HG03558 (cell line): Measurements from ENCODE around the gene MED13.
"Not testable (repeated sequence)": the region's sequence is repeated elsewhere in the genome, so short reads cannot be mapped to it uniquely, and the experiment has no call there.

Experiments used
- ATAC-seq: cut with Tn5 transposase; IDR thresholded peaks from one replicate; pipeline ENCODE4 v1.9.1; 2021; ENCODE audit warnings: moderate number of reproducible peaks; ENCODE audit not compliant: unreplicated experiment; ENCODE audit errors: extremely low read depth

MED13 gene

DNA sequence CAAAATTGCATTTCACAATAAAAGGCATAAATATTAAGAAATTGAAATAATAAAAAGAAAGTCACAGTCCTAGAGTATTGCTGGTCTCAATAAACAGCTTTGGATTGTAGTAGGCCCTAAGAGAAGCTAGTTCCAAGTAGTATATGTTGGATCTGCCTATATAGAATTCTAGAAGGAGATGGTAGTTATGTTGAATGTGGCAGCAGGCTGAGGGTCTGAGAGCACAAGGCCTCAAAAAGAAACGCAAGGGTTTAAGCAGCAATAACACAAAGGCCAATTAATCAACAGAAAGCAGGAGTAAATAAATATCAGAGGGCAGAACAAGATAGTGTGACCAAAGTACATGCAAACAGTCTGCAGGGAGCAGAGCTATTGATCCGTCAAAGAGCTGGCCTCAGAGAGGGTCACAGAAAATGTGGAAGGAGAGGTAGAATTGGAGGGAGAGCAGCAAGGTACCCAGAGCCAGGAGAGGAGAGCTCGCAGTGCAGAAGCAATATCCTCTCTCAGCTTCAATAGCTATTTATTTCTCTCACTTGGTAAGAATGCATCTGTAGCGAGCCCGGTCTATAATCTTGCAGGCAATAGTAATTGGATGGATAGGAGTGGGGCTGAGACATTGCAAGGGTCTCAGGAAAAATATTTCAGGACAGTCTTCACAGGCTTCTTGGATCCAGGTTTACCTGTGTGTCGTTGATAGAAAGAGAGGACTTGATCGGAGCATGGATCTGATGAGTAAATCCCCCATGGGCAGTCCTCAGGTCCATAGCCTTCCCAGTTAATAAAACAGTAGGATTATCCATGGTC, 25.1 kb upstream of the MED13 start:
- no peak for ATAC-seq

DNA sequence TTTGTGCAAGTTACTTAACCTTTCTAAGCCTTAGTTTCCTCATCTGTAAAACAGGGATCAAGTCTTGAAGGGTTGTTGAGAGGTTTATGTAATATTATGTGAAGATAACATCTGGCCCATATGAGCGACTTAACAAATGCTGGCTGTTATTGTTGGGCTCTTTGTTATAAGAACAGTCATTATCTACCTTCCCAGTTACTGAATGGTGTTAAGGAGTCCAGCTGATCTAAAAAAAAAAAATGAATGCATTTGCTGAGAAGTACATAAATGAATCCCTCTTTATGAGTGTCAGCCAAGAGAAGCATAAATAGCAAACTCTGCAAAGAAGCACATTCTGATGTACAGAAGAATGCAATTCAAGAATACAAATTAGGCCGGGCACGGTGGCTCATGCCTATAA, 24.3 kb upstream of the MED13 start:
- ATAC-seq, result no peak

DNA sequence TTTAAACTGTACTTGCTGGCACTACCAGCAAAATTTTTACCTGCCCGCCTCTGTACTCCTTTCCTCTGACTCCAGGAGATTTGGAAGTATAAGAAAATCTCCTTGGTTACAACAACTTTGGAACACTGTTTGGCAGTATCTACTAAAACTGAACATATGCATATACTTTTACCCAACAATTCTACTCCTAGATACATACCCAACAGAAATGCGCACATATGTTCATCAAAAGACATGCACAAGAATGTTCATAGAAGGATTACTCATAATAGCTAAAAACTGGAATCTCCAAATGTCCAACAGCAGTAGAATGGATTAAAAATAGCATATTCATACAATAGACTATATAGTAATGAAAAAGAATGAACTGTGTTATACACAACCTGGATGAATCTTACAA, 21.7 kb upstream of the MED13 start:
- ATAC-seq, result no peak

DNA sequence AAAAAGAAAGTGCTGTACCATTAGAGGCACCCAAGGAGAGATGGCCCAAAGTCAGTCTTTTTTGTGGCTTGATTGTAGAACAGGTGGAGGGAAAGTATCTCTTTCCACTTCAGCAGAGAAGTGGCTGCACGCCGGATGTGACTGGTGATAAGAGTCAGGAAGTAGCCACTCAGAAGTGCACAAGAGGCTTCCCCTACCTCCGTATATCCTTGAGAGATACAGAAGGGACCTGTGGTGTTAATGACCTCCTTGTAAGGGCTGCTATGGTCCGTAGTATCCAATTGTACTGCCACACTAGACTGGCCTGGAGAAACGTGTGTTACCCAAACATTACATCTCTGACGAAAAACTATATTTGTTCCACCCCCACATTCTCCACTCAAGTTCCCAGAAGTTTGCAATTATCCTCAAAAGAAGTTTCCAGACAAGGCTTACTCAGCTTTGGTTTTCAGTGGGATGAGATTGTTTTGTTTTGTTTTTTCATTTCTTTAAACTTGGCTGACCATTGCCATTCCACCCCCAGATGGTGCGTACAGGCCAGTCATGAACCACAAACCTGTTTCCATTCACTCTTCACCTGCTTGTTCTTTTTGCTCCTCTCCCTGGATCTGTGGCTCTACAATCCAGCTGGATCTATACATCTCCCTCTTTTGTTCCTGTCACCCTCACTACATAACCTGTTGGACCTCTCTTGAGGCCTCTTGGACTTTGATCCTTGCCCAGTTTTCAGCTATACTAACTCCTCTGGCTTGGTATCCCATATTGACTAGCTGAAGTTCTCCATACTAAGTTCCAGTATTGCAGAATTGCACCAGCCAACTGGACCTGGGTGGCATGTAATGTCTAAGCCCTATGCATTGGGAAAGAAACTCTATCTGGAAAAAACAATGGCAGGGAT, 20.7 kb upstream of the MED13 start:
- ATAC-seq, result no peak

DNA sequence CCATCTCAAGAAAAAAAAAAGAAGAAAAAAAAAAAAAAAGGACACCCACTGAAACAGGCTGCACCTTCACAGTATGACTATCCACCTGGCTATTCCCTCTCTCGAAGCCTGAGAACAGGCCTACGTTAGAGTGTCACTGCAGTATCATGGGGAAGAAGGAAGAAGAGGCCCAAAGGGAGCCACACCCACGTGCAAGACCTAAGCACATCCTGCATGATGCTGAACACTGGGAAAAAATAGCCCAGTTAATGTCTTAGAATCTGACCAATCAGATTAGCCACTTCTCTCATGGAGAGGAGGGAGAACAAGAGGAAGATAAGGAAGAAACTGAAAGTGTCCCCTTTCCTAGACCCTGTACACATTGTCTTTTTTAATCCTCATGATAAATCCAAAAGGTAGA, 19.5 kb upstream of the MED13 start:
- no peak for ATAC-seq

DNA sequence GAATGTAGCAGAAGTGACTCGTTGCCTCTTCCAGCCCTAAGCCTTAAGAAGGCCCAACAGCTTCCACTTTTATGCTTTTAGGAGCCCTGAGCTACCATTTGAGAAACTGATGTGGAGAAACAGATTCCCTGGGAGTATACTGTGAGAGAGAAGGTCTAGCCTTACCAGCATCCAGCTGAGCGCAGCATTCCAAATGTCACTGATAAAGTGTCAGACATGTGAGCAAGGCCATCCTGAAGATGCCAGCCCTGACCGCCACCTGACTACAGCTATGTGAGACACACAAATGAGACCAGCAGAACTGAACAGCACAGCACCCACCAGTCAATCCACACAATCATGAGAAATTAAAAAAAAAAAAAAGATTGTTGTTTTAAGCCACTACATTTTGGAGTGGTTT, 18.6 kb upstream of the MED13 start:
- ATAC-seq, result no peak

DNA sequence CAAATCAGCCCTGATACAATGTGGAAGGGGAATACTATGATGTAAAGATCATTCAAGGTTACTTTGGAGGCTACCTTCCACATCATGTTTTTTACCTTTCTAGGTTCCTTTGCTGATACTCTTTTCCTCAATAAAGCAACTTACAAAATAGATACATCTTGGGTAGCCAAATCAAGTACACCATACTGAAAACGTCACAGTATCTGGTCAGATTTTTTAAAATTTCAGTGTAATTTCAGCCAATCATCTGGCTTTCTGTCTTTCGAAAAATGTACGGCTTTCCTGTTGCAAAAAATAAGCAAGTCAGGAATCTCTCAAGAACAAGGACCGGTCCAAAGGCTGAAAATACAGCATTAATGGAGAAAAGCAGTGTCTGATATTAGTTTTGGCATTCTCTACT, 15.6 kb upstream of the MED13 start:
- no peak for ATAC-seq

DNA sequence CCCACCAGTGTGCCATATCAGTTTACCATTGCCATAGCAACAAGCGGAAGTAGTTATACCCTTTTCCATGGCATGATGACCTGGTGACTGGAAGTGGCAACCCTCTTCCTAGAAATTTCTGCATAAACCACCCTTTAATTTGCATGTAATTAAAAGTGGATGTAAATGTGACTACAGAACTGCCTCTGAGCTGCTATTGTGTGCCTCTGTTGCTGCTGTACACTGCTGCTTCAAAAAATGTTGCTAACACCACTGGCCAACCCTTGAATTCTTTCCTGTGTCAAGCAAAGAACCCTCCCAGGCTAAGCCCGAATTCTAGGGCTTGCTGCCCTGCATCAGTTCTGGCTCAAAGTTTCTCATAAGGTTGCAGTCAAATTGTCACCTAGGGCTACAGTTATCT, 12.9 kb upstream of the MED13 start:
- no peak for ATAC-seq

DNA sequence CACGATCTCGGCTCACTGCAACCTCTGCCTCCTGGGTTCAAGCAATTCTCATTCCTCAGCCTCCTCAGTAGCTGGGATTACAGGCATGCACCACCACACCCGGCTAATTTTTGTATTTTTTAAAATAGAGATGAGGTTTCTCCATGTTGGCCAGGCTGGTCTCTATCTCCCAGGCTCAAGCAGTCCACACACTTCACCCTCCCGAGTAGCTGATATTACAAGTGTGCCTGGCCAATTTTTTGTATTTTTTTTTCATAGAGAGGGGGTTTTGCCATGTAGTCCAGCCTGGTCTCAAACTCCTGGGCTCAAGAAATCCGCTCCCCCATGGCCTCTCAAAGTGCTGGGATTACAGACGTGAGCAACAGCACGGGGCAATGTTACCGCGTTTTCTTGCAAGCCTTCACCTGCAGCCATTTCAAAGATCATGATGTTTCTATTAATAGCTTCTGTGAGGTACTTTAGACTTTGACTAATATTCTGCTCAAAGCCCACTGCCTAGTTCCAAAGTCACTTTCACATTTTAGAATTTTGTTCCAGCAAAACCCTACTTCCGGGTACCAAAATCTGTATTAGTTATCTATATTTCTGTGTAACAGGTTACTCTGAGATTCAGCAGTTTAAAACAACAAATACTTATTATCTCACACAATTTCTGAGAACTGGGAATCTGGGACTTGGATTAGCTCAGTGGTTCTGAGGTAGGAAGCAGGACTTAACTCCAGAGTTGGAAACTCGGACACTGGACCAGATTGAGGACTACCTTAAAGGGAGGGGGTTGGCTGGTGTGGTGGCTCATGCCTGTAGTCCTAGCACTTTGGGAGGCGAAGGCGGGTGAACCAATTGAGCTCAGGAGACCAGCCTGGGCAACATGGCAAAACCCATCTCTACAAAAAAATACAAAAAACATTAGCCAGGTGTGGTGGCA, 12.0 kb upstream of the MED13 start:
- ATAC-seq, result no peak

DNA sequence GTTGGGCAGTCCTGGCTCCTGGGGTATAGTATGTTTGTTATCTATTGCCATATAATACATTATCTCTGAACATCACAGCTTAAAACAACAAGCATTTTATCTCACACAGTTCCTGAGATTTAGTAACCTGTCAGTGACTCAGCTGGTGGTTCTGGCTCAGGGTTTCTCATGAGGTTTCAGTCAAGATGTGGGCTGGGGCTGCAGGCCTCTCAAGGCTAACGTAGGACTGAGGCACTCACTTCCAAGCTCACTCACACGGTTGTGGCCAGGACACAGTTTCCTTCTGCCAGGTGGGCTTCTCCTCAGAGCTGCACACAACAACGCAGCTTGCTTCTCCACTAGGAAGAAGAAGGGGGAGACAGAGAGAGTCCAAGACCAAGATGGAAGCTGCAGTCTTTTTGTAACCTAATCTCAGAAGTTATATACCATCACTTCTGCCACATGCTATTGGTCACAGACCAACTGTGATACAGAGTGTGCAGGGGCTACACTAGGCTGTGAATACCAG, 10.3 kb upstream of the MED13 start:
- no peak for ATAC-seq

DNA sequence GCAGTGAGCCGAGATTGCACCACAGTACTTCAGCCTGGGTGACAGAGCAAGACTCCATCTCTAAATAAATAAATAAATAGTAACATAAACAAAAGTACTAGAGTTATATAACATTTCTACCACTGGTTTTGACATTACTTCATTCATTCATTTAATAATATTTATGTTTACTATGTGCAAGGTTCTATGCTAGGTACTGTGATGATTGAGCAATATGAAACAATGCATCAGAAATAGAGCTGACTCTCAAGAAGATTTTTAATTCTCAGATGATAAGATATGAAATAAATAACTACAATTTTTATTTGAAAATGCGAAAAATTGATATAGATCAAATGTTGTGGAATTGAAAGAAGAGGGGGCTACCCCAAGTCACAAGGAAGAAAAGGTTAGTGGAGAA, 8.9 kb upstream of the MED13 start:
- ATAC-seq, result no peak

DNA sequence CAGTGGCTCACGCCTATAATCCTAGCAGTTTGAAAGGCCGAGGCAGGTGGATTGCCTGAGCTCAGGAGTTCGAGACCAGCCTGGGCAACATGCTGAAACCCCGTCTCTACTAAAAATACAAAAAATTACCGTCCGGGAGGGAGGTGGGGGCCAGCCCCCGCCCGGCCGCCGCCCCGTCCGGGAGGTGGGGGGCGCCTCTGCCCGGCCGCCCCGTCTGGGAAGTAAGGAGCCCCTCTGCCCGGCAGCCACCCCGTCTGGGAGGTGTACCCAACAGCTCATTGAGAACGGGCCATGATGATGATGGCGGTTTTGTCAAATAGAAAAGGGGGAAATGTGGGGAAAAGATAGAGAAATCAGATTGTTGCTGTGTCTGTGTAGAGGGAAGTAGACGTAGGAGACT, 7.8 kb upstream of the MED13 start:
- ATAC-seq, result not testable (repeated sequence)

DNA sequence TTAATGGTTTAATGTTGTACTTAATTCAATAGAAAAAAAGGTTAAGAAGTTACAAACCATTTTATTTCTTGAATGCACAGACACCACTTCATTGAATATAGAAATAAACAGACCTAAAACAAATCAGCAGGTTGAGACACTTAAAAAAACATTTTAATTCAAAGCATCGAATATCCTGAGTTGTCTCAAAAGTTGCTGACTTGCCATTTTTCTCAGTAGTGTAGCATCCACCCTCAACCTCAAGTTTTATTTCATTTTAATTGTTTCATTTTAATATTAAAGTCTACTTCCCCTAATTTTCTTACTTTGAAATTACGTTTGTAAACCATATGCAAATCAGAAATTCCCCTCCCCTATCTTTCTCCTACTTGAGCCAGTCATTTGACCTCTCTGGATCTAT, 5.8 kb upstream of the MED13 start:
- ATAC-seq, result no peak

DNA sequence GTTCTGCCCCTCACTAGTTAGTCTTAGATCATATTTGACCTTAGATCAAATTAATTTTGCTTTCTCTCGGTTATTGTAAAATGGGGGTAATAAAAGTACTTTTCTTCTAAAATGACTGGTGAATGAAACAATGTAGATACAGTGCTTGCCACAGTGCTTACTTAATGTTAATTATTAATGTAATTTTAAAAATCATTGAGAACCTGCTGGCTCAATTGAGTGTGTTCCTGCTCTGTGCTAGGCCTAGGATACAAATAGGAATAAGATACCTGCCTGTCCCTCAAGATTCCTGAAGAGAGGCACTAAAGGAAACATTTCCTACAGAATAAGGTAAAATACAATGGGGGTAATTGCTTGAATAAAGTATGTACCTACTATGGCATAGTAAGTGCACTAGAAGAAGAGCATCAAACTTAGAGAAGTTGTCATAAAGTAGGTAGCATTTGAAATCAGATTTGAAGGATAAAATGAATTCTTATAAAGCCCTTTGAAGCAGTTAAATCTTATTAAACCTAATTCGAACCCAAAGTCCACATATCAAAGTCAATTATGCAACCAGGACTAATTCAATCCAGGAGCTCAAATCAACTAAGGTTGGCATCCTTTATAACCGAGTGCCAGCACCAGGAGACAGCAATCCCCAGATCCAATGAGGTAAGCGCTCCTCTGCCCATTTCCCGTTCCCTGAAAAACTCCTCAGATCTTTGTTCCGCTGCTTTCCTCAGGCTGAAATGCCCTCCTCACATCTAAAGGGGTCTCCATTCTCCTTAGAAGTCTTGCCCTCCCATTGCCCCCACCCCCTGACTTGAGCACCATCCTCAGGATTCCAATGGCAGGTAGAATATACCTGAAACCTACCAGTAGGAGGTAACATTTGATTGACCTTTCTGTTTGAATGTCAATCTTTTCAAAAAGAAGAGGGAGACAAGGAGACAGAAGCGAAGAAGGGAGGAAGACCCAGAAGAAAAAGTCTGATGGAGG, 2.4 kb upstream of the MED13 start:
- no peak for ATAC-seq

DNA sequence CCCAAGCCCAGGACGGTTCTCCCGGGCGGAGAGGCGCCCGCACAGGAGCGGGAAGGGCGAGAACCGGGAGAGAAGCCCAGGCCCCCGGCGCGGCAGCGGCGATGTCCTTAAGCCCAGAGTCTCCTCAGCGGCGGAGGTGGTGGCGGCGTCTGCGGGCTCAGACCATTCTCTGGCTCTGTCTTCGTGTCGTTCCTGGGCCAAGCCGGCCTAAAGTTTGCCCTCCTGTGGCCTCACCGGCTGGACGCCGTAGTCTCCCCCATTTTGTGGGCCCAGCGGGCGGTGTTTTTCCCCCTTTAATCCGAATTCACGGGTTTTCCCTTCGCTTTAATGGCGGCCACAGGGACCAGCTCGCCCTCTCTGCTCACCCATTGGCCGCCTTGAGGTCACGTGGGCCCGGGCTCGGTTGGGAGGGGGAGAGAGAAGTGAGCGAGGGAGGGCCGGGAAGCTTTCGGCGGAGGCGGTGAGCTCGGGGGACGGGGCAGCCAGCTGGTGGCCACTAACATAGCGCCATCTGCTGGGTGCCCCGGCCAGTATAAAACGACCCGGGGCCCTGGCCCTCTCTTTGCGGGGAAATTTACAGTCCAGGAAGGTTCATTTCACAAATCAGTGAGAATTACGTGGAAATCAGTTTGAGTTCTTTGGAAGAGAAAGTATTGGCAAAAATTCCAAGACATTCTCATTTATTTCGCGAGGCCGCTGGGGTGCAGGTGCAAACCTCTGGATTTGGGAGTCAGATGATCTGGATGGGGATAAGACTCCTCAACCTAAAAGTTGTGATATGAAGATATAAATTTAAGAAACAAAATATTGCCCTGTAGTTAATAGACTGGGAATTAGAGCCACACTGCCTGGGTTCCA, 762 bp upstream of the MED13 start:
- peak; percentile 63 for ATAC-seq

DNA sequence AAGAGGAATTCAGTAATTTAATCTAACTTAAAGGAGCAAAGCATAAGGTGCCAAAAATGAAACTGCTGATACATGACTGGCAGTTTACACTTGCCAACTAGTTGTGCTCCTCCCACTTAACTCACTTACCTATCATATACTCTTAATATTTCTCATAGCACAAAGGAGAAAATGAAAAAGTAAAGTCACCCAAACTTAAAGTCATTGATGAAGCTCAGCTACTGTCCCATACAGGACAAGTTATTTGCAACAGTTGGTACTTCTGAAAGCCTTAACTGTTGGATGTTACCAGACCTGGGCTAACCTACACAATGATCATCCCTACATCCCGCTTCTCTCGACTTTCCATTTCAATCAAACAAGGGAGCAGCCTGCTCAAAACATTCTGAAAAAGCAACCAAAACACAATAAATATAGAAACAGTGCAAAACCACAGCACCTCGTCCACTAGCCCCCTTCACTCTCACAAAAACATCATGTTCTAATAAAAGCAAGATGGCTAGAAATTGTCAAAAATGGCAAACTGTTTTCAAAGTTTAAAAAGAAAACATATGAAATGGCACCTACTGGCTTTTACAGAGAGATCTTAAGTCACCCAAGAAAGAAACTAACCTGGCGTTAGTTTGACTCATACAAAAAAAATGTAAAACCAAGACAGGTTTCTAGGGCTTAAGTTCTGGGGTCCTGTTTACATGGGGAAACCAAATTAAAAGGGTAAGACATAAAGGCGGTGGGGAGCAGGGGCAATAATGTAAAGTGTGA, 868 bp downstream of the MED13 start:
- ATAC-seq, result no peak

DNA sequence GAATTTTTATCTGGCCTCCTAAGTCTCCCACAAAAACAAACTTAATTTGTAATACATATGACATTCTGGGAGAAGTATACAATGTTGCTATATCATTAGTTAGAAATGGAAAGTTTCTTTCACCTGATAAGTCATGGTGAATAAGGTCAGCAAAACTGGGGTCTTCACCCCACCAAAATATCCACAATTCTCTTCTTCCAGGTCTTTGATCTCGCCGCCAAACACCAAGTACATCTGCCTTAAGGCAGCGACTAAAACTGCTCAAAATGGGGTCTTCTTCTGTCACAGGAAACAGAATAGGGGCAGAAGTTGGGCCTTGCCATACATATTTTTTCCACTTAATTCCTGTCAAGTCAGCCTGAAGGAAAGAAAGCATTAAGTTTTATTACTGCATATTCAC, 2.1 kb downstream of the MED13 start:
- ATAC-seq, result no peak

DNA sequence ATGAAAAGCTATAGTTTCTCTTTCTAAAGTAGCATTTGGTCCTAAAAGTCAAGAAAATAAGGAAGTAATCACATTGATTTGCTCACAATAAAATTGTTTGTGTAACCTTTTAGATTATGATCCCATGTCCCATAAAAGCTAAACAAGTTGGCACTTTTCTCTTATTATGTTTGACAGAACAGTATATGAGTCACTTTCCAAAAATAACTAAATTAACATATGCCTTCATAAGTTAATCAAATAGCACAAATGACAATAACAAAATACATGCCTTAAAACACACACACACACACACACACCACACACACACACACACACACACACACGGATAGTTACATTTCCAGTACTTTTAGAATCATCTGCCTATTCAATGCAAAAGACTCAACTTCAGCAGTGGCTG, 2.8 kb downstream of the MED13 start:
- no peak for ATAC-seq
